ENCODE results near the gene GPC6.

GRCh38 chr13:93435651-93436050 is 209.0 kb downstream of the GPC6 start:
- no peak for TF ChIP-seq CTCF (IDR thresholded peaks at IDR 0.05; ENCODE audit: low read depth, low read length)
- no peak for TF ChIP-seq MYC (IDR thresholded peaks at IDR 0.05; ENCODE audit: low read depth, low read length)
- no peak for TF ChIP-seq POLR2A (IDR thresholded peaks at IDR 0.05; ENCODE audit: extremely low read depth, insufficient read length)

Measured in NB4 (cell line).